HEK293 (cell line): ENCODE measurements around the gene WWOX.

Experiments used
- ATF2 ChIP-seq: fragments of 450-650 bp; formaldehyde crosslinking; IDR thresholded peaks from 2 replicates; pipeline ENCODE4 v1.5.1; 2016; ENCODE audit warnings: missing biosample characterization, missing genetic modification characterization, low read depth
- BCL11B ChIP-seq: fragments of 450-650 bp; formaldehyde crosslinking; IDR thresholded peaks from 2 replicates; pipeline ENCODE4 v1.5.1; 2016; ENCODE audit warnings: low read depth, missing biosample characterization, missing genetic modification characterization
- CTCF ChIP-seq: fragments of 450-650 bp; formaldehyde crosslinking; IDR thresholded peaks from 2 replicates; pipeline ENCODE4 v1.5.1; 2016; ENCODE audit warnings: missing biosample characterization, missing genetic modification characterization
- GFI1B ChIP-seq: fragments of 450-650 bp; formaldehyde crosslinking; IDR thresholded peaks from 2 replicates; pipeline ENCODE4 v1.5.1; 2016; ENCODE audit warnings: missing biosample characterization, missing genetic modification characterization
- HOXD13 ChIP-seq: sonication (generic); formaldehyde crosslinking; IDR thresholded peaks from 2 replicates; pipeline ENCODE4 v1.8.0; 2022; ENCODE audit warnings: missing genetic modification reagents, borderline replicate concordance
- REST ChIP-seq: fragments of 450-650 bp; formaldehyde crosslinking; IDR thresholded peaks from 2 replicates; pipeline ENCODE4 v1.5.1; 2016; ENCODE audit warnings: missing biosample characterization, missing genetic modification characterization
- ZBTB44 ChIP-seq: fragments of 450-650 bp; IDR thresholded peaks from 2 replicates; pipeline ENCODE4 v1.5.1; 2018; ENCODE audit warnings: missing biosample characterization, mild to moderate bottlenecking, missing genetic modification characterization
- ZNF148 ChIP-seq: fragments of 450-650 bp; formaldehyde crosslinking; IDR thresholded peaks from 2 replicates; pipeline ENCODE4 v1.5.0; 2017; ENCODE audit warnings: missing biosample characterization, missing genetic modification characterization, borderline replicate concordance
- ZNF362 ChIP-seq: fragments of 450-650 bp; formaldehyde crosslinking; IDR thresholded peaks from 2 replicates; pipeline ENCODE4 v1.5.1; 2016; ENCODE audit warnings: missing biosample characterization, missing genetic modification characterization
- ZNF555 ChIP-seq: fragments of 450-650 bp; formaldehyde crosslinking; conservative IDR thresholded peaks from 2 replicates; pipeline ENCODE4 v1.5.1; 2017; ENCODE audit warnings: missing biosample characterization, mild to moderate bottlenecking, missing genetic modification characterization, inconsistent platforms
- ZNF701 ChIP-seq: fragments of 450-650 bp; formaldehyde crosslinking; IDR thresholded peaks from 2 replicates; pipeline ENCODE4 v1.5.1; 2016; ENCODE audit warnings: missing biosample characterization, missing genetic modification characterization
- ZNF830 ChIP-seq: fragments of 450-650 bp; IDR thresholded peaks from 2 replicates; pipeline ENCODE4 v1.5.0; 2018; ENCODE audit warnings: missing biosample characterization, missing genetic modification characterization, low read depth, mild to moderate bottlenecking, moderate library complexity

- TF ChIP-seq ZNF362 (tag by site-specific recombination) (no peak), GFI1B (no peak), ZNF701 (tag by site-specific recombination) (no peak), CTCF (no peak), ZNF830 (tag by site-specific recombination) (no peak), ZNF148 (tag by site-specific recombination) (no peak), BCL11B (no peak), ZBTB44 (no peak), HOXD13 (CRISPR knock-in tag) (no peak), REST (tag by site-specific recombination) (no peak), ZNF555 (tag by site-specific recombination) (no peak), ATF2 (tag by site-specific recombination) (no peak)
These were observed 297.2 kb downstream of the WWOX start for GRCh38 chr16:78396673-78397072.
